ENCODE data around the gene SIK2.

SIK2 gene

DNA sequence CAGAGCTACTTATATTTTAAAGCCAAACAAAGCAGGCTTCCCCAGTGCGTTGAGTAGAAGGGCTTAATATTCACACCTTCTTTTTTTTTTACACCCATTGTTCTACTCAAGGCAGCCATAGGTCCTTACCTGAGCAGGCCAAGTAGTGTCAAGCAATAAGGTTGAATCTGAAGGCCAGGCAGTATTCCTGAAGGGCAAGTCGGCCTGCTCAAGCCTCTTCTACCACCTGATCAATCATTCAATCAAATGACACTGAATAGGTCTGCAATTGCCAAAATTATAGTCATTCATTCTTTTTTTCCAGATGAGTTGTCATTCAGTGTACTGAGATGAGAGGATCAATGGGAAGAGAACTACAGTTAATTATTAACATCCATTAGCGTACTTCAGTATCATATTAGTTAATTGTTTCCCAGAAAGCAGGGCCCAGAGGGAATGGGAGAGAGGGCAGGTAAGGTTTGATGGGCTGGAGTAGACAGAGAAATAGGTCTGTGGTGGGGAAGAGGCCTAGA is 175.9 kb downstream of the SIK2 start:
- no peak for DNase-seq (ENCODE audit: extremely low read depth in 1 of 2, low read depth in 1 of 2)

- no peak for DNase-seq (ENCODE audit: extremely low read depth in 1 of 2, low read depth in 1 of 2)
Observed at GRCh38 chr11:111779118-111779517, 176.9 kb downstream of the SIK2 start.

All from activated CD8-positive, alpha-beta memory T cell treated with anti-CD3 and anti-CD28 coated beads for 1 hour (primary cell).